KMS-11 (cell line): ENCODE results near the gene PRPS1.

Experiments used
- H2AFZ ChIP-seq: fragments of 200-600 bp; sonication (generic); 2 replicates; pipeline ENCODE4 v1.6.1; 2016; ENCODE audit warnings: antibody characterized with exemption, mixed run types, low read depth
- H3K27ac ChIP-seq: fragments of 200-600 bp; sonication (generic); 2 replicates; pipeline ENCODE4 v1.6.1; 2016; ENCODE audit warnings: mild to moderate bottlenecking, mixed run types
- H3K27me3 ChIP-seq: fragments of 200-600 bp; sonication (generic); 2 replicates; pipeline ENCODE4 v1.6.1; 2017; ENCODE audit warnings: mild to moderate bottlenecking, low read depth, mixed run types, moderate library complexity; ENCODE audit not compliant: insufficient read depth
- H3K36me3 ChIP-seq: fragments of 200-600 bp; sonication (generic); 2 replicates; pipeline ENCODE4 v1.6.1; 2017; ENCODE audit warnings: mild to moderate bottlenecking, mixed run types; ENCODE audit not compliant: insufficient read depth
- H3K4me1 ChIP-seq: fragments of 200-600 bp; sonication (generic); 2 replicates; pipeline ENCODE4 v1.6.1; 2016; ENCODE audit warnings: mild to moderate bottlenecking, low read depth, mixed run types; ENCODE audit not compliant: poor library complexity, severe bottlenecking
- H3K4me2 ChIP-seq: fragments of 200-600 bp; sonication (generic); 2 replicates; pipeline ENCODE4 v1.7.0; 2016; ENCODE audit warnings: mild to moderate bottlenecking, mixed run types
- H3K4me3 ChIP-seq: fragments of 200-600 bp; sonication (generic); IDR thresholded peaks from 2 replicates; pipeline ENCODE4 v1.6.1; 2017; ENCODE audit warnings: low read depth, low read length, mixed read lengths; ENCODE audit not compliant: insufficient read depth
- H3K79me2 ChIP-seq: fragments of 200-600 bp; sonication (generic); 2 replicates; pipeline ENCODE4 v1.6.1; 2016; ENCODE audit warnings: low read depth, mixed run types; ENCODE audit not compliant: insufficient read depth
- H3K9ac ChIP-seq: fragments of 200-600 bp; sonication (generic); 2 replicates; pipeline ENCODE4 v1.6.1; 2016; ENCODE audit warnings: mild to moderate bottlenecking, mixed run types
- H4K20me1 ChIP-seq: fragments of 200-600 bp; sonication (generic); 2 replicates; pipeline ENCODE4 v1.6.1; 2016; ENCODE audit warnings: mild to moderate bottlenecking, mixed run types; ENCODE audit not compliant: insufficient read depth
- TF ChIP-seq, protein P1 (sequence below): fragments of 200-600 bp; sonication (generic); conservative IDR thresholded peaks from 2 replicates; pipeline ENCODE4 v1.6.1; 2017; ENCODE audit warnings: low read depth, mild to moderate bottlenecking, antibody characterized with exemption, low read length, moderate library complexity, mixed read lengths

Gene PRPS1

DNA sequence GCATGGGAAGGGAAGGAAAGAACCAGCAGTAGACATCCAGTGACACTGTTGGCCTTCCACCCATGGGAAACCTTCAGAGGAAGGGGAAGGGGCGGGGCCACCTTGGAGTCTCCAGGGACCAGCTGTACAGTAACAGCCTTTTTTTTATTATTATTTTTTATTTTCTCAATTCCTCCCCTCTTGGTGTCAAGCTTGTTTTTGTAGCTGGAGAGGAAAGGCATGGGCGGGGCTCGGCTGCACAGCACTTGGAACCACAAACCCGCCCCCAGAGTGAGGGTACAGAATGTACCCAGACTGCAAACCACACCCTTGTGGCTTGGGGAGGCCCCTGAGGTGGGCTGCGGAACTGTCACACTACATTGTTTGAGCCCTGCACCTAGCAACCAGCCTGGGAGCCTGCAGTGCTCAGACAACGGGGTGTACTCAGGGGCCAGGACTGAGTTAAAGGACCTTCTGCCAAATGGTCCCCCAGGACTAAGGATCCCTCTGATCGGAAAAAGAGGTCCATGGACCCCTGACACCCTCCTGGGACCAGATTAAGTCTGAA lies 45.7 kb downstream of the PRPS1 start:
- no peaks in the 10 kb centered on the region for H3K27me3 ChIP-seq
- H3K4me1 ChIP-seq: peaks cover 74% of the 10 kb centered on the region
- peak overlapping the region; percentile 99 for H3K27ac ChIP-seq
- TF ChIP-seq, protein P1, sequence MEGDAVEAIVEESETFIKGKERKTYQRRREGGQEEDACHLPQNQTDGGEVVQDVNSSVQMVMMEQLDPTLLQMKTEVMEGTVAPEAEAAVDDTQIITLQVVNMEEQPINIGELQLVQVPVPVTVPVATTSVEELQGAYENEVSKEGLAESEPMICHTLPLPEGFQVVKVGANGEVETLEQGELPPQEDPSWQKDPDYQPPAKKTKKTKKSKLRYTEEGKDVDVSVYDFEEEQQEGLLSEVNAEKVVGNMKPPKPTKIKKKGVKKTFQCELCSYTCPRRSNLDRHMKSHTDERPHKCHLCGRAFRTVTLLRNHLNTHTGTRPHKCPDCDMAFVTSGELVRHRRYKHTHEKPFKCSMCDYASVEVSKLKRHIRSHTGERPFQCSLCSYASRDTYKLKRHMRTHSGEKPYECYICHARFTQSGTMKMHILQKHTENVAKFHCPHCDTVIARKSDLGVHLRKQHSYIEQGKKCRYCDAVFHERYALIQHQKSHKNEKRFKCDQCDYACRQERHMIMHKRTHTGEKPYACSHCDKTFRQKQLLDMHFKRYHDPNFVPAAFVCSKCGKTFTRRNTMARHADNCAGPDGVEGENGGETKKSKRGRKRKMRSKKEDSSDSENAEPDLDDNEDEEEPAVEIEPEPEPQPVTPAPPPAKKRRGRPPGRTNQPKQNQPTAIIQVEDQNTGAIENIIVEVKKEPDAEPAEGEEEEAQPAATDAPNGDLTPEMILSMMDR: no peak
- no peak overlapping the region for H2AFZ ChIP-seq
- no peaks in the 10 kb centered on the region for H3K36me3 ChIP-seq
- peaks cover 13% of the 10 kb centered on the region; the same call in 1 of the 2 replicates for H3K79me2 ChIP-seq
- peak overlapping the region; percentile 99 for H3K9ac ChIP-seq
- peak overlapping the region; percentile 93 for H3K4me2 ChIP-seq
- no peaks in the 10 kb centered on the region for H4K20me1 ChIP-seq
- no peak overlapping the region for H3K4me3 ChIP-seq

DNA sequence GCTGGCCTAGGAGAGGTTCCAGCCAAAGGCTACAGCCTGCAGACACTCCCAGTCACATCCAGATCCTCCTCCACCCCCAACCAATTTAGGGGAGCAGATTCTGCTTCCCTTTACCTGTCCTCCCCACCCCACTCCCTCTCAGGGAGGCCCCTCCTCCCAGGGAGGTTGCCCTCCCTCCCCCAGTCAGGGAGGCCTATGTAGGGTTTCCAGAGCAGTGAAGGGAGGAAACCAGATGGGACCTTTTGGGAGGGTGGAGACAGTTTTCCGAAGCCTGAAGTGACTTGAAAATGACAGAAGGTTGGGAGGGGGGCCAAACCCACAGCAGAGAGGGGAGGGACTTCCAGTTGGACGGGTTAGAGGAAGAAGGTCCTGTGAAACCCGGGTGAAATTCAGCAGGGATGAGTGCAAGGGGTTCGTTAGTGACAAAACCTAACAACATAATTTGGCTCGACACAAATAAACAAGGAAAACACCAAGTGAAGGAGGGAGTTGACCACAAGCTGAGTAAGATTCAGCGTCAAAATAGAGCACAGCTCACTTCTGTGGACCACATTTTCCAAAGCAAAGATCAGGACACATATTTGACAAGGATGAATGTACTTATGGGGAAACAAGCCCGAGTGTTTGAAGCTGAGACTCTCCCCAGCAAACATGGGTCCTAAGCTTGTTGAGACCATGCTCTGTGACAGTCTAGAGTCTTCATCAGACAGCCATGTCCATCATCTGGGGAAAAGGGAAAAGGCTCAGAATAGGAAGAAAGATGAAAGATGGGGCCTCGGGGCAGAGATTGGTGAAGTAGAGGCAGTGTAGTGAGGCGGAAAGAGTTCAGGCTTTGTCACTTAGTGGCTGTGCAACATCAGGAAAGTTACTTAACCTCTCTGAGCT lies 46.4 kb downstream of the PRPS1 start:
- no peaks in the 10 kb centered on the region for H3K27me3 ChIP-seq
- H4K20me1 ChIP-seq: no peaks in the 10 kb centered on the region
- H2AFZ ChIP-seq: no peak overlapping the region
- peak overlapping the region; percentile 99 for H3K27ac ChIP-seq
- TF ChIP-seq, protein P1: no peak
- H3K4me3 ChIP-seq: no peak overlapping the region
- peaks cover 13% of the 10 kb centered on the region; the same call in 1 of the 2 replicates for H3K79me2 ChIP-seq
- H3K4me1 ChIP-seq: peaks cover 75% of the 10 kb centered on the region
- peak overlapping the region; percentile 99 for H3K9ac ChIP-seq
- peak overlapping the region; percentile 93 for H3K4me2 ChIP-seq
- H3K36me3 ChIP-seq: no peaks in the 10 kb centered on the region

DNA sequence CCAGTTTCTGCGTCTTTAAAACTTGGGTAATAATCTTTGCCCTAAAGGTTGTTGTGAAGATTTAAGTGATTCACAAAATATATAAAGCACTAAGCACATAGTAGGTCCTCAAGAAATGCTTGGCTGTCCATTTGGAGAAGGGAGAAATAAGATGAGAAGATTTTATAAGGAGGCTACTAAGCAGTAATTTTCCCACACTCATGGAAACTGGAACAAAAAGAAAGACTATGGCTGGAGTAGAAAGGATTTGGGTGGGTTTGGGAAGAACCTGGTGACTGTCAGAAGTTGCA lies 47.0 kb downstream of the PRPS1 start:
- Histone ChIP-seq H3K9ac (peak overlapping the region; percentile 99), H3K4me1 (peaks cover 75% of the 10 kb centered on the region), H3K27ac (peak overlapping the region; percentile 99), H3K36me3 (no peaks in the 10 kb centered on the region), H3K4me3 (no peak overlapping the region), H3K4me2 (peak overlapping the region; percentile 93), H2AFZ (no peak overlapping the region), H3K27me3 (no peaks in the 10 kb centered on the region), H3K79me2 (peaks cover 13% of the 10 kb centered on the region; the same call in 1 of the 2 replicates), H4K20me1 (no peaks in the 10 kb centered on the region)
- TF ChIP-seq, protein P1: no peak

DNA sequence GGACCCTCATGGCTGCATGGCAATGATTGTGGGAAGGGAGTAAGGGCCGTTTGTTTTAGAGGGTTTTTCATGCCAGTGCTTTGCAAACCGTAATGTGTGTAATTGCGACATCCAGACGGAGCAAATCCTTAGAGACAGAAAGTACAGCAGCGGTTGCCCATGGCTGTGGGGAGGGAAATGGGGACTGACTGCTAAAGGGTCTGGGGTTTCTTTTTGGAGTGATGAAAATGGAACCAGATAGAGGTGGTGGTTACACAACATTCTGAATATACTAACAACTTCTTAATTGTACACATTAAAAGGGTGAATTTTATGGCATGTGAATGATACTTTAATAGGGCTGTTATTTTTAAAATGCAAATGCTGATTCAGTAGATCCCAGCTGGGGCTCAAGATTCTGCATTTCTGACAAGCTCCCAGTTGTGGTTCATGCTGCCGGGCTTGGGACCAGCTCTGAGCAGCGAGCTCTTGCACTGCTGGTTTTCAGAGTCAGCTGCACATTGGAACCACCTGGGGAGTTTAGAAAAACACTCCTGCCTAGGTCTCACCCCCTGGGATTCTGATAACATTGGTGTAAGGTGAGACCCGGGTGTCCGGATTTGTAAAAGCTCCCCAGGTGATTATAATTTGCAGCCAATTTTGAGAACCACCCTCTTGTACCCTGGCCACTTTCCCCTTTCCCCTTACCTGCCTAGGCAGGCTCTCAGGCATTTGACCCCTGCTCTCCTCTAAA lies 47.7 kb downstream of the PRPS1 start:
- H3K9ac ChIP-seq: peak overlapping the region; percentile 99
- no peaks in the 10 kb centered on the region for H3K36me3 ChIP-seq
- no peak overlapping the region for H2AFZ ChIP-seq
- H3K4me1 ChIP-seq: peaks cover 68% of the 10 kb centered on the region
- TF ChIP-seq, protein P1: no peak
- H3K27me3 ChIP-seq: no peaks in the 10 kb centered on the region
- peak overlapping the region; percentile 99 for H3K27ac ChIP-seq
- H3K4me3 ChIP-seq: no peak overlapping the region
- H3K79me2 ChIP-seq: peaks cover 13% of the 10 kb centered on the region; the same call in 1 of the 2 replicates
- no peaks in the 10 kb centered on the region for H4K20me1 ChIP-seq
- peak overlapping the region; percentile 93 for H3K4me2 ChIP-seq
